BLaER1 treated with 17β-estradiol and CSF1 and Interleukin-3, amounts not matched to agents 10 nM and 100 nM (cell line): ENCODE measurements around the gene MMEL1.

Source experiments
- H3K27ac ChIP-seq, 11 experiments: shearing (Covaris generic); formaldehyde crosslinking; 2 replicates each; pipeline ENCODE4 v1.8.1; 2022
- H3K27me3 ChIP-seq, 11 experiments: shearing (Covaris generic); formaldehyde crosslinking; 2 replicates each; pipeline ENCODE4 v1.8.1; 2022
- H3K36me3 ChIP-seq, 11 experiments: shearing (Covaris generic); formaldehyde crosslinking; 2 replicates each; pipeline ENCODE4 v1.8.1; 2022
- H3K4me1 ChIP-seq, 10 experiments: shearing (Covaris generic); formaldehyde crosslinking; 2 replicates each; pipeline ENCODE4 v1.8.1; 2022
- H3K4me2 ChIP-seq, 11 experiments: shearing (Covaris generic); formaldehyde crosslinking; 2 replicates each; pipeline ENCODE4 v1.8.1; 2022
- H3K4me3 ChIP-seq, 10 experiments: shearing (Covaris generic); formaldehyde crosslinking; 2 replicates each; pipeline ENCODE4 v1.8.1; 2022
- H3K9ac ChIP-seq, 11 experiments: shearing (Covaris generic); formaldehyde crosslinking; 2 replicates each; pipeline ENCODE4 v1.8.1; 2022
- H3K9me3 ChIP-seq, 11 experiments: shearing (Covaris generic); formaldehyde crosslinking; replicated peaks in 1 of 11; 2 replicates each; pipeline ENCODE4 v1.8.1; 2022
- H4K20me1 ChIP-seq, 11 experiments: shearing (Covaris generic); formaldehyde crosslinking; 2 replicates each; pipeline ENCODE4 v1.8.1; 2022
- Cebpa-rat ChIP-seq, 11 experiments: shearing (Covaris generic); IDR thresholded peaks; 2 replicates each; pipeline ENCODE4 v1.8.1; 2022

The MMEL1 gene

DNA sequence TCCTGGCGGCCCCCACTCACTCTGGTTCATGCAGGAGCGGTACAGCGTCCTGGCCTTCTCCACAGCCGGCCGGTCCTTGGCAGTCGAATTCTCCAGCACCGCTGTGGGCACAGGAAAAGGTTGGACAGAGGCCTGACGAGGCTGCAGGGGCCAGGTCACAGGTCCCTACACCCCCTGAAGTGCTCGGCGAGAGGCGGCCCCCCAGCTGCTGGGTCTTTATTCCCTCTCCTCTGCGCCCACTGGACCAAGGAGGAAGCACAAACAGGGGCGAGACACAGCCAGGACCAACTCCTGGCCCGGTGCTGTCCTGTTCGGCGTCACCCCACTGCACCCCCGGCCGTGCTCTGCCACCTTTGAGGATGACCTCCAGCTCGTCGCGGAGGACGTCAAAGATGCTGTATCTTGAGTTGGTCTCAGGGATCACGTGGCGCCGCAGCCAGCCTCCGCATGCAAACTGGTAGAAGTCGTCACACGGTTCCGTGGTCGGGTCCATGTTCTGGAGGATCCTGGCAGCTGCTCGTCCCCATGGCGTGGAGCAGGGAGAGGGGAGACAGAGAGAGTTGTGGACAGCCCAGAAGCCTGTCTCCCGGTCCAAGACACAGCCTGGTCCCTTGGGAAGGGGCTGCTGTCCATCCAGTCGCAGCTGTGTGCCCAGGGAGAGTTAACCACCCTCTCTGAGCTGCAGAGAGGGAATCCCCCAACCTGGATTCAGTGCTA is 23.3 kb downstream of the MMEL1 start:
- no peak overlapping the region for H3K27ac ChIP-seq
- peaks cover 14 to 20% (median 17%) of the 10 kb centered on the region in 11 experiments for H3K9me3 ChIP-seq
- peak overlapping the region in 4 of 11 experiments; percentile 86 to 90 (median 90); a peak in 6 of 22 replicates for H3K4me2 ChIP-seq
- no peak overlapping the region for H3K9ac ChIP-seq
- no peak overlapping the region for H3K4me3 ChIP-seq
- no peaks in the 10 kb centered on the region for H3K36me3 ChIP-seq
- no peak for TF ChIP-seq Cebpa-rat (IDR thresholded peaks at IDR 0.05)
- H4K20me1 ChIP-seq = peaks cover 0 to 32% (median 0%) of the 10 kb centered on the region in 11 experiments; a peak in 7 of 22 replicates
- H3K4me1 ChIP-seq = peaks cover 7 to 68% (median 55%) of the 10 kb centered on the region in 10 experiments; a peak in 18 of 20 replicates
- H3K27me3 ChIP-seq = peaks cover 0 to 10% (median 0%) of the 10 kb centered on the region in 11 experiments; a peak in 5 of 22 replicates

DNA sequence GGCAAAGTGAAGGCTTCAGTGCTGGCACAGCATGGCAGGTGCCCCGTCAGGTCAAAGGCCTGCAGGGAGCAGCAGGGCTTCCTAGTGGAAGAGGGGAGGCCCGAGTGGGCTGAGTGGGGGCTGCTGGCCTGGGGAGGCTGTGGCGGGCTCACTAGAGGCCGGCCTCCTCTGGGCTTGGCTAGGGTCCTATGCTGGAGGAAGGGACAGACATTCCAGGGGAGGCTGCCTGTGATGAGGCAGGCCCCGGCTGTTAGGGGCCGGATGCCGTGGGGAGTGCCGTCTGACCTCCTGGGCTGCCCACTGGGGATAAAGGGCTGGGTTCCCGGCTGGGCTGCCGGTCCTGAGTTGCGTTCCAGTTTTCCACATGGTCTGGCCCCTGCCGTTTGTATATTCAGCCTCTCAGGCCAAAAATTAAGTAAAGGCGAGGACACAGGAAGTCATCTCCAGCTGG is 25.1 kb downstream of the MMEL1 start:
- H3K4me3 ChIP-seq = no peak overlapping the region
- H3K4me2 ChIP-seq = peak overlapping the region in 2 of 11 experiments; percentile 5 to 24; a peak in 1 of 22 replicates
- peaks cover 1 to 15% (median 4%) of the 10 kb centered on the region in 11 experiments; a peak in 8 of 22 replicates for H3K27me3 ChIP-seq
- no peak for TF ChIP-seq Cebpa-rat (IDR thresholded peaks at IDR 0.05)
- no peak overlapping the region for H3K27ac ChIP-seq
- H3K9me3 ChIP-seq = peaks cover 0 to 2% (median 0%) of the 10 kb centered on the region in 11 experiments; a peak in 1 of 22 replicates
- no peaks in the 10 kb centered on the region for H3K36me3 ChIP-seq
- peaks cover 7 to 86% (median 73%) of the 10 kb centered on the region in 10 experiments; a peak in 18 of 20 replicates for H3K4me1 ChIP-seq
- peak overlapping the region in 1 of 11 experiments; percentile 41; a peak in 1 of 22 replicates for H3K9ac ChIP-seq
- peaks cover 0 to 34% (median 0%) of the 10 kb centered on the region in 11 experiments; a peak in 8 of 22 replicates for H4K20me1 ChIP-seq

DNA sequence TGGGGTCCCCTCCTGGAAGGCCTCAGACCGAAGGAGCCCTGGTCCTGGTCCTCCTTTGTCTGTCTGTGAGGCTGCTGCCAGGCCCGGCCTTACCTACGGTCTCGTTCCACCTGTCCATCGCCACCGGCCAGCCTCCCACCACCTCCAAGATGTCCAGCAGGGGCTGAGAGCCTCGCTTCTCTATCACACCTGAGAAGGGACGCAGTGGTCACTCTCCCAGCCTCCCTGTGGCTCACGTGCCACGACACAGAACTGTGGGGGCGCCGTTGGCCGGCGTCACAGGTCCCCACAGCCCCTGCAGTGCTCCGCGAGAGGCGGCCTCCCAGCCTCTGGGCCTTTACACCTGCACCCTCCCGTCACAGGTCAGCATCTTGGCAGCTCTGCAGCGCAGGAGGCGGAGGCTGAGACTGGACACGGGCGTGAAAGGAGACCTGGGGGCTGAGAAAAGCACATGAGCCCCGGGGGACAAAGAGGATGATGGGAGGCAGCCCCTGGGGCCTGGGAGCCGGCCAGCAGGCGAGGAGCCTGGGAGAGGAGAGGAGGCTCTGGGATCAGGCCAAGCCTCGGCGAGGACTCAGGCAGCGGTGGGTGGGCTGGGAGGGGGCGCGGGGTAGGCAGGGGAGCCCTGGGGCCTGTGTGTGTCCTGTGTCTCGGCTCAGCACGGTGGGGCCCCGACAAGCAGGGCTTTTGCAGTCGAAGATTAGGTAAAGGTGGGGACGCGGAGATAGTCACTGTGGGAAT is 25.8 kb downstream of the MMEL1 start:
- Histone ChIP-seq H4K20me1 (peaks cover 0 to 32% (median 0%) of the 10 kb centered on the region in 11 experiments; a peak in 8 of 22 replicates), H3K27me3 (peaks cover 7 to 15% (median 9%) of the 10 kb centered on the region in 11 experiments; a peak in 15 of 22 replicates), H3K36me3 (no peaks in the 10 kb centered on the region), H3K27ac (no peak overlapping the region), H3K4me1 (peaks cover 7 to 86% (median 71%) of the 10 kb centered on the region in 10 experiments; a peak in 18 of 20 replicates), H3K9me3 (no peaks in the 10 kb centered on the region), H3K4me2 (peak overlapping the region in 9 of 11 experiments; percentile 31 to 93 (median 68); a peak in 16 of 22 replicates), H3K4me3 (no peak overlapping the region), H3K9ac (peak overlapping the region in 2 of 11 experiments; percentile 2 to 18; a peak in 2 of 22 replicates)
- no peak for TF ChIP-seq Cebpa-rat (IDR thresholded peaks at IDR 0.05)

DNA sequence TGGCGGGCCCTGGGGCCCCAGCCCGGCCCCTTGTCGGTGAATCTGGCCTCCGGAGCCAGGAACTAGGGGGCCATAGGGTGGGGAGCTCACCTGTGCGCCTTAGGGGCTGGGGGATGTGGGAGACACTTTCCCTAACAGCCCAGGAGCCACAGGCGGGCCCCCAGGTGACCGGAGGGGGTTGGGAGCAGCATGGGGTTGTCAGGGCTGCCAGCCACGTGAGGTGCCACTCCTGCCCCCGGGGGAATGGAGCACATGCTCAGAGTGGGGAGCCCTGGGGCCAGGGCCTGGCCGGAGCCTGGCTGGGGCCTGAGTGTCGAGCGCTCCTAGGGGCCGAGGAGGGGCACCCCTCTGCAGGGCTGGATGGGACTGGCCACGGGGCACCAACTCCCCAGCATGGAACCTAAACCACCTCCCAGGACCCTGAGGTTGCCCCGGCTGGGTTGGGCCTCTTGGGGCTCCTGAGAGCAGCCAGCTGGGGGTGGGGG is 26.4 kb downstream of the MMEL1 start:
- H3K9ac ChIP-seq = peak overlapping the region in 4 of 11 experiments; percentile 2 to 44 (median 21); a peak in 3 of 22 replicates
- peaks cover 6 to 84% (median 65%) of the 10 kb centered on the region in 10 experiments; a peak in 18 of 20 replicates for H3K4me1 ChIP-seq
- H3K4me3 ChIP-seq = no peak overlapping the region
- peaks cover 10 to 20% (median 15%) of the 10 kb centered on the region in 11 experiments; a peak in 17 of 22 replicates for H3K27me3 ChIP-seq
- H3K27ac ChIP-seq = no peak overlapping the region; a peak in 1 of 22 replicates
- peak overlapping the region in 9 of 11 experiments; percentile 31 to 93 (median 68); a peak in 17 of 22 replicates for H3K4me2 ChIP-seq
- no peaks in the 10 kb centered on the region for H3K36me3 ChIP-seq
- peaks cover 0 to 26% (median 0%) of the 10 kb centered on the region in 11 experiments; a peak in 8 of 22 replicates for H4K20me1 ChIP-seq
- no peak for TF ChIP-seq Cebpa-rat (IDR thresholded peaks at IDR 0.05)
- H3K9me3 ChIP-seq = no peaks in the 10 kb centered on the region

DNA sequence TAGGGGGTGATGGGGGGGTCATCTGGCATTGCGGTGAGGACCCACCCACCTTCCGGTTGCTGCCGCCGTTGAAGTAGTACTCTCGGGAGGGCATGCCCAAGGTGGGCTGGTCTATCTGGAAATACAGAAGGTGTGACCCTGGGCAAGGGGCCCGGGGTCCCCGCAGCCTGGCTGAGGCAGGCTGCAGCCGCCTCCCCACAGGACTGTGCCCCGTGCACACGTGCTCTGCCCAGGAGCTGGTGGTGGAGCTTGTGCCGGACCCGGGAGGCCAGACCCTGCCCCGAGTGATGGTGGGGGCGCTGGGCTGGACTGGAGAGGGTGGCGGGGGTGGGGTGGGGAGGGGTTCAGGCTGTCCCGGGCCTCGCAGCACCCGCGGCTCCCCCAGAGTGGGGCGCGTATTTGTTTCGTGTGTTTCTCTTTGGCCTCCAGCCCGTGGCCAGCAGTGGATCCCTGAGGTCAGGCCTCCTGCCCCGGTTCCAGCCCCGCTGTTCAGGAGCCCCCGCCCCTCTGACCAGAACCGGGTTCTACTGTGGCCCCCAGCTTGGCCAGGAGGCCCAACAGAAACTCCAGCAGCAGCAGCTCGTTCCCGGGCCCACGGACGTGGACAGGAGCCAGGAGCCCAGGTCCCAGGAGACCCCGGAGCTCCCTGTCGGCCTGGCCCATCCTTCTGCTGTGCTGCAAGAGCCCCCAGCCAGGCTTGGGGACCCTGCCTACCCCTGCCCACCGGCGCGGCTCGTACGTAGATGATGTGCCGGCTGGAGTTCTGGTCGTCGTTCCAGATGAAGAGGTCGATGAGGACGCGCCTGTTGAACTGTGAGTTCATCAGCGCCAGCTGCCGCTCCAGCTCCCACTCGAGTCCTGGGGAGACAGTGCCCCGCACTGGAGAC is 27.1 kb downstream of the MMEL1 start:
- no peak for TF ChIP-seq Cebpa-rat (IDR thresholded peaks at IDR 0.05)
- Histone ChIP-seq H4K20me1 (peaks cover 0 to 26% (median 0%) of the 10 kb centered on the region in 11 experiments; a peak in 7 of 22 replicates), H3K27ac (no peak overlapping the region; a peak in 1 of 22 replicates), H3K27me3 (peaks cover 10 to 24% (median 18%) of the 10 kb centered on the region in 11 experiments; a peak in 17 of 22 replicates), H3K4me2 (peak overlapping the region in 10 of 11 experiments; percentile 19 to 93 (median 80); a peak in 19 of 22 replicates), H3K9me3 (no peaks in the 10 kb centered on the region), H3K9ac (peak overlapping the region in 4 of 11 experiments; percentile 2 to 44 (median 28); a peak in 4 of 22 replicates), H3K4me3 (no peak overlapping the region; a peak in 1 of 20 replicates), H3K4me1 (peaks cover 6 to 77% (median 58%) of the 10 kb centered on the region in 10 experiments; a peak in 18 of 20 replicates), H3K36me3 (no peaks in the 10 kb centered on the region)

GRCh38 chr1:2604844-2605508 is 27.8 kb downstream of the MMEL1 start:
- TF ChIP-seq Cebpa-rat (IDR thresholded peaks at IDR 0.05) = no peak
- Histone ChIP-seq H3K9ac (0 out of 22 replicates have a peak overlapping the region, but pooled peaks of 1 of the 11 experiments have one; percentile 31), H3K27me3 (peaks cover 10 to 31% (median 18%) of the 10 kb centered on the region in 11 experiments; a peak in 17 of 22 replicates), H3K9me3 (no peaks in the 10 kb centered on the region), H4K20me1 (peaks cover 0 to 26% (median 0%) of the 10 kb centered on the region in 11 experiments; a peak in 6 of 22 replicates), H3K36me3 (no peaks in the 10 kb centered on the region), H3K27ac (no peak overlapping the region), H3K4me1 (peaks cover 6 to 70% (median 51%) of the 10 kb centered on the region in 10 experiments; a peak in 18 of 20 replicates), H3K4me2 (peak overlapping the region in 10 of 11 experiments; percentile 19 to 93 (median 80); a peak in 19 of 22 replicates), H3K4me3 (no peak overlapping the region; a peak in 1 of 20 replicates)
